IMR-90 (cell line): ENCODE measurements around the gene SP2. TPM values are rescaled to one million over a fixed set of nuclear protein-coding genes. Genes with fewer than 3 reads are reported as not detected.
A peak's percentile ranks its signal among the peaks of the same experiment; 100 is the strongest.

Experiments used
- ATAC-seq: fragments of 200-7000 bp; cut with Tn5 transposase; 2 replicates; pipeline ENCODE4 v1.9.1; 2020; ENCODE audit warnings: low read depth, mild to moderate bottlenecking, moderate library complexity
- BruUV-seq: library from RNA; stranded (reverse); fragments of 400-500 nt; replicated peaks from 2 replicates; lab custom pipeline; 2021; lab: Mats Ljungman, UMichigan
- CTCF ChIA-PET: fragments of 300-600 bp; formaldehyde crosslinking; extraction: SDS; loops from one replicate; lab custom pipeline; 2021; ENCODE audit warnings: antibody characterized with exemption; lab: Yijun Ruan, JAX
- POLR2A ChIA-PET: fragments of 300-600 bp; sonication (Branson Sonifier 250); formaldehyde crosslinking; loops from one replicate; lab custom pipeline; 2022; ENCODE audit warnings: antibody characterized with exemption; ENCODE audit not compliant: unreplicated experiment; lab: Charles Lee
- DNase-seq: peaks from one replicate; pipeline ENCODE4 v3.0.0; 2013
- H2AFZ ChIP-seq: replicated peaks from 2 replicates; pipeline ENCODE3; 2013; ENCODE audit warnings: low read length, mild to moderate bottlenecking; ENCODE audit not compliant: poor library complexity
- H2AK5ac ChIP-seq: 2 replicates; pipeline ENCODE4 v1.6.1; 2013; ENCODE audit warnings: low read depth, low read length, inconsistent platforms
- H2AK9ac ChIP-seq: replicated peaks from 2 replicates; pipeline ENCODE3; 2013; ENCODE audit warnings: mild to moderate bottlenecking, low read depth, low read length, moderate library complexity; ENCODE audit not compliant: poor library complexity
- H2BK120ac ChIP-seq: 2 replicates; pipeline ENCODE4 v1.6.1; 2013; ENCODE audit warnings: low read depth, low read length, inconsistent platforms
- H2BK15ac ChIP-seq: 3 replicates; pipeline ENCODE4 v1.6.1; 2013; ENCODE audit warnings: low read depth, low read length, inconsistent platforms
- H2BK20ac ChIP-seq: 2 replicates; pipeline ENCODE4 v1.6.1; 2013; ENCODE audit warnings: low read depth, mild to moderate bottlenecking, inconsistent platforms, low read length, moderate library complexity
- H2BK5ac ChIP-seq: 2 replicates; pipeline ENCODE4 v1.6.1; 2013; ENCODE audit warnings: mild to moderate bottlenecking, low read depth, low read length, inconsistent platforms; ENCODE audit not compliant: poor library complexity, severe bottlenecking
- H3K14ac ChIP-seq: replicated peaks from 2 replicates; pipeline ENCODE4 v1.6.1; 2013; ENCODE audit warnings: low read depth, low read length, inconsistent platforms
- H3K18ac ChIP-seq: 2 replicates; pipeline ENCODE4 v1.6.1; 2013; ENCODE audit warnings: low read depth, low read length, control low read depth
- H3K23ac ChIP-seq: 2 replicates; pipeline ENCODE4 v1.6.1; 2013; ENCODE audit warnings: low read depth, low read length, inconsistent platforms
- H3K27ac ChIP-seq: 2 replicates; pipeline ENCODE4 v1.5.1; 2013; ENCODE audit warnings: mild to moderate bottlenecking, control low read depth, low read length; ENCODE audit not compliant: insufficient read depth
- H3K27me3 ChIP-seq: 2 replicates; pipeline ENCODE4 v1.6.1; 2013; ENCODE audit warnings: low read length; ENCODE audit not compliant: control insufficient read depth, insufficient read depth
- H3K36me3 ChIP-seq: 2 replicates; pipeline ENCODE4 v1.6.1; 2013; ENCODE audit warnings: low read length, mixed read lengths; ENCODE audit not compliant: control insufficient read depth, insufficient read depth
- H3K4ac ChIP-seq: 2 replicates; pipeline ENCODE4 v1.6.1; 2013; ENCODE audit warnings: low read depth, low read length, inconsistent platforms
- H3K4me1 ChIP-seq: 2 replicates; pipeline ENCODE4 v1.6.1; 2013; ENCODE audit warnings: low read length, mixed read lengths; ENCODE audit not compliant: control insufficient read depth, insufficient read depth
- H3K4me2 ChIP-seq: 2 replicates; pipeline ENCODE4 v1.6.1; 2013; ENCODE audit warnings: low read depth, mild to moderate bottlenecking, control low read depth, low read length, moderate library complexity
- H3K4me3 ChIP-seq: 2 replicates; pipeline ENCODE4 v1.5.1; 2013; ENCODE audit warnings: low read depth, mild to moderate bottlenecking, control low read depth, low read length, moderate library complexity; ENCODE audit not compliant: insufficient read depth
- H3K56ac ChIP-seq: 2 replicates; pipeline ENCODE4 v1.6.1; 2013; ENCODE audit warnings: low read length, inconsistent platforms; ENCODE audit not compliant: insufficient read depth; ENCODE audit errors: extremely low read depth
- H3K79me1 ChIP-seq, 2 experiments: 2 replicates each; pipeline ENCODE4 v1.6.1; 2013; ENCODE audit warnings: low read length in 2 of 2, inconsistent platforms in 1 of 2, low read depth in 1 of 2
- H3K9ac ChIP-seq: 2 replicates; pipeline ENCODE4 v1.6.1; 2013; ENCODE audit warnings: low read depth, low read length, control low read depth
- H3K9me1 ChIP-seq: 2 replicates; pipeline ENCODE4 v1.6.1; 2013; ENCODE audit warnings: low read length, inconsistent platforms; ENCODE audit not compliant: insufficient read depth
- H3K9me3 ChIP-seq: 2 replicates; pipeline ENCODE4 v1.6.1; 2013; ENCODE audit warnings: low read length; ENCODE audit not compliant: control insufficient read depth, insufficient read depth
- H4K20me1 ChIP-seq: 2 replicates; pipeline ENCODE4 v1.6.1; 2013; ENCODE audit warnings: low read length, inconsistent platforms; ENCODE audit not compliant: insufficient read depth
- H4K5ac ChIP-seq: 2 replicates; pipeline ENCODE4 v1.6.1; 2013; ENCODE audit warnings: mild to moderate bottlenecking, low read depth, low read length, control low read depth
- H4K8ac ChIP-seq, 2 experiments: 2 replicates each; pipeline ENCODE4 v1.6.1; 2013; ENCODE audit warnings: low read depth in 2 of 2, low read length in 2 of 2, control low read depth in 1 of 2, inconsistent platforms in 1 of 2
- H4K91ac ChIP-seq: 2 replicates; pipeline ENCODE4 v1.6.1; 2013; ENCODE audit warnings: low read depth, low read length, inconsistent platforms; ENCODE audit not compliant: insufficient read depth
- BHLHE40 ChIP-seq: fragments of 150-350 bp; IDR thresholded peaks from 2 replicates; pipeline ENCODE4 v1.6.1; 2016; ENCODE audit warnings: mild to moderate bottlenecking, low read depth, low read length
- CHD1 ChIP-seq: IDR thresholded peaks from 2 replicates; pipeline ENCODE4 v1.6.1; 2012; ENCODE audit warnings: low read depth, low read length, improper control_type of control experiment
- CTCF ChIP-seq: conservative IDR thresholded peaks from 2 replicates; pipeline ENCODE4 v1.5.1; 2012; ENCODE audit warnings: mild to moderate bottlenecking, low read depth, low read length, improper control_type of control experiment
- ELK1 ChIP-seq: fragments of 150-350 bp; IDR thresholded peaks from 2 replicates; pipeline ENCODE4 v1.6.1; 2016; ENCODE audit warnings: low read depth, mild to moderate bottlenecking, low read length, moderate library complexity, borderline replicate concordance
- FOS ChIP-seq: fragments of 150-350 bp; IDR thresholded peaks from 2 replicates; pipeline ENCODE4 v1.6.1; 2016; ENCODE audit warnings: low read depth, low read length
- MAFK ChIP-seq: IDR thresholded peaks from 2 replicates; pipeline ENCODE4 v1.6.1; 2012; ENCODE audit warnings: low read depth, low read length, improper control_type of control experiment
- MAZ ChIP-seq: IDR thresholded peaks from 2 replicates; pipeline ENCODE4 v1.6.1; 2012; ENCODE audit warnings: low read depth, mild to moderate bottlenecking, low read length, improper control_type of control experiment, moderate library complexity, borderline replicate concordance
- MXI1 ChIP-seq: IDR thresholded peaks from 2 replicates; pipeline ENCODE4 v1.6.1; 2012; ENCODE audit warnings: low read depth, mild to moderate bottlenecking, low read length, moderate library complexity, borderline replicate concordance
- NFE2L2 ChIP-seq: fragments of 150-350 bp; IDR thresholded peaks from 2 replicates; pipeline ENCODE4 v1.6.1; 2016; ENCODE audit warnings: low read depth, mild to moderate bottlenecking, low read length
- POLR2A ChIP-seq: IDR thresholded peaks from 2 replicates; pipeline ENCODE4 v1.6.1; 2012; ENCODE audit warnings: mild to moderate bottlenecking, low read depth, low read length
- RAD21 ChIP-seq: IDR thresholded peaks from 2 replicates; pipeline ENCODE4 v1.6.1; 2012; ENCODE audit warnings: low read length, improper control_type of control experiment
- RCOR1 ChIP-seq: IDR thresholded peaks from 2 replicates; pipeline ENCODE4 v1.6.1; 2012; ENCODE audit warnings: mild to moderate bottlenecking, low read length, improper control_type of control experiment; ENCODE audit not compliant: insufficient replicate concordance
- RFX5 ChIP-seq: IDR thresholded peaks from 2 replicates; pipeline ENCODE4 v1.8.0; 2012; ENCODE audit warnings: low read depth, mild to moderate bottlenecking, low read length, moderate library complexity
- USF2 ChIP-seq: fragments of 150-350 bp; IDR thresholded peaks from 2 replicates; pipeline ENCODE4 v1.6.1; 2017; ENCODE audit warnings: mild to moderate bottlenecking, antibody characterized with exemption, low read length, low read depth
- WGBS, 2 experiments: methylation state at CpG; one replicate each; pipeline versions ENCODE4 v1.1.5 to v1.1.7; 2013; ENCODE audit warnings: missing lambda C conversion rate in 2 of 2; ENCODE audit not compliant: insufficient read length in 1 of 2; ENCODE audit errors: extremely low coverage in 2 of 2; 5-methylcytosine and 5-hydroxymethylcytosine counted together
- dilution Hi-C: fragments of 300-500 bp; cut with HindIII; formaldehyde crosslinking; loops from one replicate; pipeline ENCODE4 v1.14.3; 2018; ENCODE audit warnings: low sequenced_read_pairs; ENCODE audit not compliant: unreplicated experiment
- in situ Hi-C: fragments of 300-500 bp; cut with MboI; formaldehyde crosslinking; loops from 3 replicates; pipeline ENCODE4 v1.14.3; 2019; ENCODE audit warnings: low sequenced_read_pairs, inconsistent platforms, mixed read lengths
- intact Hi-C: fragments of 100-400 bp; cut with micrococcal nuclease; formaldehyde crosslinking; loops from 2 replicates; pipeline ENCODE4 v1.10.0; 2022
- polyA plus RNA-seq, 3 experiments: library from polyadenylated mRNA; depleted of rRNA; stranded (reverse); fragments of >200 nt; gene quantifications; 2 replicates each; pipeline ENCODE4 v1.2.3, GENCODE V29; 2012; ENCODE audit warnings: low replicate concordance in 1 of 3
- total RNA-seq: library from RNA; depleted of rRNA; stranded (reverse); fragments of >200 nt; gene quantifications from 2 replicates; pipeline ENCODE4 v1.2.3, GENCODE V29; 2012

Gene SP2
- total and polyA plus RNA-seq, 2 of the 4 experiments (the other 2 are of a cell fraction): 0.72 to 13.8 TPM

GRCh38 chr17:47957591-47958490 lies 61.8 kb downstream of the SP2 start, which contains the start of gene PRR15L:
PRR15L (minus strand) TSS chr17:47957883; CDS start chr17:47953234, 4,649 bp downstream.
- intact Hi-C loops: no loop called here
- peak; percentile 21; the same call in 1 of the 2 replicates for ATAC-seq
- TF ChIP-seq CHD1 (no peak), FOS (no peak), RFX5 (no peak), MXI1 (no peak), RAD21 (no peak), BHLHE40 (no peak), NFE2L2 (no peak), ELK1 (no peak), RCOR1 (no peak), MAFK (no peak), MAZ (no peak), USF2 (no peak), CTCF (no peak), POLR2A (no peak)

More at GRCh38 chr17:47957591-47958490, 61.8 kb downstream of the SP2 start, which contains the start of gene PRR15L:
- peaks cover 5% of the 10 kb centered on the region; the same call in 1 of the 2 replicates for H3K4me1 ChIP-seq
- H2AK5ac ChIP-seq: no peak within 1 kb of the TSS
- dilution Hi-C loops: no loop called here
- H2BK120ac ChIP-seq: no peak within 1 kb of the TSS
- peaks cover 8% of the 10 kb centered on the region for H3K27me3 ChIP-seq
- H3K9me3 ChIP-seq: no peaks in the 10 kb centered on the region; the same call in 1 of the 2 replicates
- no peak within 1 kb of the TSS for H4K5ac ChIP-seq
- H3K4me3 ChIP-seq: no peak within 1 kb of the TSS
- no peak within 1 kb of the TSS for H4K8ac ChIP-seq
- H3K18ac ChIP-seq: no peak within 1 kb of the TSS
- H3K23ac ChIP-seq: no peak within 1 kb of the TSS
- no peaks in the 10 kb centered on the region for H3K9me1 ChIP-seq
- ChIA-PET POLR2A (no interaction called here), CTCF (interaction anchor here (1.7 kb wide), 1 partner anchor 13 kb away, joined by 4 read pairs; the partner anchor contains the start of gene CDK5RAP3)
- H4K91ac ChIP-seq: no peak within 1 kb of the TSS
- H3K14ac ChIP-seq: no peak within 1 kb of the TSS
- in situ Hi-C loops: no loop called here
- peak within 1 kb of the TSS; percentile 76 for H2AK9ac ChIP-seq
- no peak for DNase-seq
- H3K9ac ChIP-seq: no peak within 1 kb of the TSS
- H3K4ac ChIP-seq: no peak within 1 kb of the TSS
- no peaks in the 10 kb centered on the region for H3K79me1 ChIP-seq
- no TSS peak for BruUV-seq
- 38% methylated on average over 5 of the region's 16 CpGs; no CpG with 5 or more reads in 1 of the 2 experiments for WGBS, 2 experiments
- no peak within 1 kb of the TSS for H2BK15ac ChIP-seq
- H2BK5ac ChIP-seq: no peak within 1 kb of the TSS
- H4K20me1 ChIP-seq: no peaks in the 10 kb centered on the region
- H3K4me2 ChIP-seq: no peak within 1 kb of the TSS
- no peak within 1 kb of the TSS for H2BK20ac ChIP-seq
- no peak within 1 kb of the TSS for H3K27ac ChIP-seq
- H2AFZ ChIP-seq: no peak within 1 kb of the TSS
- no peak within 1 kb of the TSS for H3K56ac ChIP-seq
- no peaks in the 10 kb centered on the region for H3K36me3 ChIP-seq
